ENCODE measurements around the gene CA10. TPM values are rescaled to one million over a fixed set of nuclear protein-coding genes. Genes with fewer than 3 reads are reported as not detected.

The CA10 gene
- polyA plus RNA-seq, 1 donor from 2014 or later: 6.2 TPM

DNA sequence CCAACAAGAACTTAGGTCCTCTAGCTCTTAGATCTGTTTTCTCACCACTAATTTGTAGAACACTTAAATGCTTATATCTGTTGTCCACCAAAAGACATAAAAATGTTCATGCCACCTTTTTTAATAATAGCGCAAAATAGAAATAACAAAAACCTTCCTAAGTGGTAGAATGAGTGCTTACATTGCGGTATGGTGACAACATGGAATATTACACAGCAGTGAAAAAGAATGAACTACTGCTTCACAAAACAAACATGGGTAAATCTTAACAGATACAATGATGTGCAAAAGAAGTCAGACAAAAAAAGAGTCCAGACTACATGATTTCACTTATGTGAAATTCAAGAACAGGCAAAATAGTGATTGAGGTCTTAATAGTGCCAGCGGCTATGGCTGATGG is 351.1 kb downstream of the CA10 start:
- no peak overlapping the region for H3K9ac ChIP-seq (ENCODE audit: low read length)
- H3K36me3 ChIP-seq (ENCODE audit: insufficient read depth, low read length): no peaks in the 10 kb centered on the region
- H3K27me3 ChIP-seq (ENCODE audit: insufficient read depth, low read depth, low read length): no peaks in the 10 kb centered on the region
- no peaks in the 10 kb centered on the region for H3K79me2 ChIP-seq (replicated peaks; ENCODE audit: insufficient read depth, low read length)
- H3K9me2 ChIP-seq (ENCODE audit: insufficient read depth, low read length): no peaks in the 10 kb centered on the region
- TF ChIP-seq POLR2AphosphoS5 (IDR thresholded peaks at IDR 0.05) (no peak), TAF1 (IDR thresholded peaks at IDR 0.05; ENCODE audit: low read depth) (no peak), MXI1 (conservative IDR thresholded peaks at IDR 0.05; ENCODE audit: poor library complexity, severe bottlenecking) (no peak), RAD21 (conservative IDR thresholded peaks at IDR 0.05) (no peak), SMC3 (conservative IDR thresholded peaks at IDR 0.05; ENCODE audit: poor library complexity) (no peak), EP300 (conservative IDR thresholded peaks at IDR 0.05; ENCODE audit: poor library complexity, severe bottlenecking) (no peak), EZH2 (IDR thresholded peaks at IDR 0.05; ENCODE audit: borderline replicate concordance, insufficient read depth, low read length, poor library complexity, severe bottlenecking) (no peak)
- TF ChIP-seq, protein P1, sequence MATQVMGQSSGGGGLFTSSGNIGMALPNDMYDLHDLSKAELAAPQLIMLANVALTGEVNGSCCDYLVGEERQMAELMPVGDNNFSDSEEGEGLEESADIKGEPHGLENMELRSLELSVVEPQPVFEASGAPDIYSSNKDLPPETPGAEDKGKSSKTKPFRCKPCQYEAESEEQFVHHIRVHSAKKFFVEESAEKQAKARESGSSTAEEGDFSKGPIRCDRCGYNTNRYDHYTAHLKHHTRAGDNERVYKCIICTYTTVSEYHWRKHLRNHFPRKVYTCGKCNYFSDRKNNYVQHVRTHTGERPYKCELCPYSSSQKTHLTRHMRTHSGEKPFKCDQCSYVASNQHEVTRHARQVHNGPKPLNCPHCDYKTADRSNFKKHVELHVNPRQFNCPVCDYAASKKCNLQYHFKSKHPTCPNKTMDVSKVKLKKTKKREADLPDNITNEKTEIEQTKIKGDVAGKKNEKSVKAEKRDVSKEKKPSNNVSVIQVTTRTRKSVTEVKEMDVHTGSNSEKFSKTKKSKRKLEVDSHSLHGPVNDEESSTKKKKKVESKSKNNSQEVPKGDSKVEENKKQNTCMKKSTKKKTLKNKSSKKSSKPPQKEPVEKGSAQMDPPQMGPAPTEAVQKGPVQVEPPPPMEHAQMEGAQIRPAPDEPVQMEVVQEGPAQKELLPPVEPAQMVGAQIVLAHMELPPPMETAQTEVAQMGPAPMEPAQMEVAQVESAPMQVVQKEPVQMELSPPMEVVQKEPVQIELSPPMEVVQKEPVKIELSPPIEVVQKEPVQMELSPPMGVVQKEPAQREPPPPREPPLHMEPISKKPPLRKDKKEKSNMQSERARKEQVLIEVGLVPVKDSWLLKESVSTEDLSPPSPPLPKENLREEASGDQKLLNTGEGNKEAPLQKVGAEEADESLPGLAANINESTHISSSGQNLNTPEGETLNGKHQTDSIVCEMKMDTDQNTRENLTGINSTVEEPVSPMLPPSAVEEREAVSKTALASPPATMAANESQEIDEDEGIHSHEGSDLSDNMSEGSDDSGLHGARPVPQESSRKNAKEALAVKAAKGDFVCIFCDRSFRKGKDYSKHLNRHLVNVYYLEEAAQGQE (IDR thresholded peaks at IDR 0.05; ENCODE audit: borderline replicate concordance): no peak
- TF ChIP-seq, protein P2, sequence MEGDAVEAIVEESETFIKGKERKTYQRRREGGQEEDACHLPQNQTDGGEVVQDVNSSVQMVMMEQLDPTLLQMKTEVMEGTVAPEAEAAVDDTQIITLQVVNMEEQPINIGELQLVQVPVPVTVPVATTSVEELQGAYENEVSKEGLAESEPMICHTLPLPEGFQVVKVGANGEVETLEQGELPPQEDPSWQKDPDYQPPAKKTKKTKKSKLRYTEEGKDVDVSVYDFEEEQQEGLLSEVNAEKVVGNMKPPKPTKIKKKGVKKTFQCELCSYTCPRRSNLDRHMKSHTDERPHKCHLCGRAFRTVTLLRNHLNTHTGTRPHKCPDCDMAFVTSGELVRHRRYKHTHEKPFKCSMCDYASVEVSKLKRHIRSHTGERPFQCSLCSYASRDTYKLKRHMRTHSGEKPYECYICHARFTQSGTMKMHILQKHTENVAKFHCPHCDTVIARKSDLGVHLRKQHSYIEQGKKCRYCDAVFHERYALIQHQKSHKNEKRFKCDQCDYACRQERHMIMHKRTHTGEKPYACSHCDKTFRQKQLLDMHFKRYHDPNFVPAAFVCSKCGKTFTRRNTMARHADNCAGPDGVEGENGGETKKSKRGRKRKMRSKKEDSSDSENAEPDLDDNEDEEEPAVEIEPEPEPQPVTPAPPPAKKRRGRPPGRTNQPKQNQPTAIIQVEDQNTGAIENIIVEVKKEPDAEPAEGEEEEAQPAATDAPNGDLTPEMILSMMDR (IDR thresholded peaks at IDR 0.05; ENCODE audit: poor library complexity, severe bottlenecking): no peak
- H2AFZ ChIP-seq (ENCODE audit: low read depth, low read length): no peak overlapping the region
- H3K9me3 ChIP-seq (ENCODE audit: low read length): no peaks in the 10 kb centered on the region
- no peak overlapping the region for H3K4me3 ChIP-seq (ENCODE audit: low read length)
- no peak overlapping the region for H3K4me2 ChIP-seq (ENCODE audit: low read length)
- H3F3A ChIP-seq (ENCODE audit: insufficient read depth, low read length, poor library complexity, severe bottlenecking): no peaks in the 10 kb centered on the region
- H3K27ac ChIP-seq (ENCODE audit: low read length): no peak overlapping the region
- H4K20me1 ChIP-seq (ENCODE audit: insufficient read depth): no peaks in the 10 kb centered on the region

DNA sequence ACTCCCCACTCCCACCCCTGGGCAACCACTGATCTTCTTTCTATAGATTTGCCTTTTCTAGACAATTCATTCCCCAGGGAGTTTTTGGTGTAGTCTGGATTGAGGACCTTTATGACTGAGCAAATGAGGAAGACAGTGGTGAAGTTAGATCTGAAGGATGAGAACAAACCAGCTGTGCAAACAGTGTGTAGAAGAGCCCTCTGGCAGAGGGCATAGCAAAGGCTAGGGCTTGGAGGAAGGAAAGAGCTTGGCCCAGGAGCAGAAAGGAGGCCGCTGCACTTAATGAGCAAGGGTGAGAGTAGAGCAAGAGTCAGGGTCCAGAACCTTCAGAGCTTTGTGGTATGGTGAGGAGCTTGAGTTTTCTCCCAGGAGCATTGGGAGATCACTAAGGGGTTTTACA is 352.7 kb downstream of the CA10 start:
- no peaks in the 10 kb centered on the region for H3F3A ChIP-seq (ENCODE audit: insufficient read depth, low read length, poor library complexity, severe bottlenecking)
- H3K27me3 ChIP-seq (ENCODE audit: insufficient read depth, low read depth, low read length): no peaks in the 10 kb centered on the region
- no peak overlapping the region for H3K4me3 ChIP-seq (ENCODE audit: low read length)
- no peak overlapping the region for H2AFZ ChIP-seq (ENCODE audit: low read depth, low read length)
- H3K9me3 ChIP-seq (ENCODE audit: low read length): no peaks in the 10 kb centered on the region
- H3K79me2 ChIP-seq (replicated peaks; ENCODE audit: insufficient read depth, low read length): no peaks in the 10 kb centered on the region
- H3K27ac ChIP-seq (ENCODE audit: low read length): no peak overlapping the region
- TF ChIP-seq, protein P2 (IDR thresholded peaks at IDR 0.05; ENCODE audit: poor library complexity, severe bottlenecking): no peak
- TF ChIP-seq, protein P1 (IDR thresholded peaks at IDR 0.05; ENCODE audit: borderline replicate concordance): no peak
- no peak for TF ChIP-seq EZH2 (IDR thresholded peaks at IDR 0.05; ENCODE audit: borderline replicate concordance, insufficient read depth, low read length, poor library complexity, severe bottlenecking)
- TF ChIP-seq SMC3 (conservative IDR thresholded peaks at IDR 0.05; ENCODE audit: poor library complexity): no peak
- TF ChIP-seq EP300 (conservative IDR thresholded peaks at IDR 0.05; ENCODE audit: poor library complexity, severe bottlenecking): no peak
- no peak for TF ChIP-seq RAD21 (conservative IDR thresholded peaks at IDR 0.05)
- TF ChIP-seq POLR2AphosphoS5 (IDR thresholded peaks at IDR 0.05): no peak
- no peak for TF ChIP-seq MXI1 (conservative IDR thresholded peaks at IDR 0.05; ENCODE audit: poor library complexity, severe bottlenecking)
- no peak for TF ChIP-seq TAF1 (IDR thresholded peaks at IDR 0.05; ENCODE audit: low read depth)
- H4K20me1 ChIP-seq (ENCODE audit: insufficient read depth): no peaks in the 10 kb centered on the region
- H3K36me3 ChIP-seq (ENCODE audit: insufficient read depth, low read length): no peaks in the 10 kb centered on the region
- H3K9me2 ChIP-seq (ENCODE audit: insufficient read depth, low read length): no peaks in the 10 kb centered on the region
- H3K4me2 ChIP-seq (ENCODE audit: low read length): no peak overlapping the region
- H3K9ac ChIP-seq (ENCODE audit: low read length): no peak overlapping the region
